Fibroblast of lung (primary cell): Measurements from ENCODE around the gene RCOR1.

ENCODE experiments used
- EZH2 ChIP-seq: IDR thresholded peaks from 2 replicates; pipeline ENCODE4 v1.5.1; 2012; ENCODE audit warnings: low read length, control low read depth, mild to moderate bottlenecking; ENCODE audit errors: missing control alignments
- TF ChIP-seq, protein P1 (sequence below), 2 donors: IDR thresholded peaks in 1 of 2; conservative IDR thresholded peaks in 1 of 2; 1 replicate in 1 of 2; 2 replicates in 1 of 2; pipeline ENCODE4 v1.5.1; 2011 to 2012; ENCODE audit warnings: low read length in 2 of 2, control low read depth in 1 of 2, inconsistent platforms in 1 of 2, low read depth in 1 of 2, mild to moderate bottlenecking in 1 of 2

DNA sequence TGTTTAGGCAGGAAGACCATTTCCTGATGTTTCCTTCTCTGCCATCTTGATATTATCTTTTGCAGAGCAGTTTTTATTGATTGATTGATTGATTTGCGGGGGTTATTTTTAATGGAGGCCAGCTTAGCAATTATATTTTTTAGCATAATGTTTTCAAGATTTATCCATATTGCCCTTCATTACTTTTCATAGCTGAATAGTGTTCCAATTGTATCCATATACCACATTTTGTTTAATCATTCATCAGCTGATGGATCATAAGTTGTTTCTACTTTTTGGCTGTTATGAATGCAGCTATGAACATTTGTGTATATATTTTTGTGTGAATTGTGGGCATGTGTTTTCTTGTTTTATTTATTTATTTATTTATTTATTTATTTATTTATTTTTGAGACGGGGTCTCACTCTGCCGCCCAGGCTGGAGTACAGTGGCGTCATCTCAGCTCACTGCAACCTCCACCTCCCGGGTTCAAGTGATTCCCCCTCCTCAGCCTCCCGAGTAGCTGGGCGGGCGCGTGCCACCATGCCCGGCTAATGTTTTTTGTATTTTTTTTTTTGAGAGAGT, 20.9 kb upstream of the RCOR1 start:
- TF ChIP-seq, protein P1, sequence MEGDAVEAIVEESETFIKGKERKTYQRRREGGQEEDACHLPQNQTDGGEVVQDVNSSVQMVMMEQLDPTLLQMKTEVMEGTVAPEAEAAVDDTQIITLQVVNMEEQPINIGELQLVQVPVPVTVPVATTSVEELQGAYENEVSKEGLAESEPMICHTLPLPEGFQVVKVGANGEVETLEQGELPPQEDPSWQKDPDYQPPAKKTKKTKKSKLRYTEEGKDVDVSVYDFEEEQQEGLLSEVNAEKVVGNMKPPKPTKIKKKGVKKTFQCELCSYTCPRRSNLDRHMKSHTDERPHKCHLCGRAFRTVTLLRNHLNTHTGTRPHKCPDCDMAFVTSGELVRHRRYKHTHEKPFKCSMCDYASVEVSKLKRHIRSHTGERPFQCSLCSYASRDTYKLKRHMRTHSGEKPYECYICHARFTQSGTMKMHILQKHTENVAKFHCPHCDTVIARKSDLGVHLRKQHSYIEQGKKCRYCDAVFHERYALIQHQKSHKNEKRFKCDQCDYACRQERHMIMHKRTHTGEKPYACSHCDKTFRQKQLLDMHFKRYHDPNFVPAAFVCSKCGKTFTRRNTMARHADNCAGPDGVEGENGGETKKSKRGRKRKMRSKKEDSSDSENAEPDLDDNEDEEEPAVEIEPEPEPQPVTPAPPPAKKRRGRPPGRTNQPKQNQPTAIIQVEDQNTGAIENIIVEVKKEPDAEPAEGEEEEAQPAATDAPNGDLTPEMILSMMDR (conservative IDR thresholded peaks at IDR 0.05 in 1 of 2, IDR thresholded peaks at IDR 0.05 in 1 of 2; ENCODE audit: low read depth in 1 of 2, low read length in 2 of 2) = no peak
- TF ChIP-seq EZH2 = no peak
